ENCODE results near the gene LPP. TPM values are rescaled to one million over a fixed set of nuclear protein-coding genes. Genes with fewer than 3 reads are reported as not detected.

The LPP gene
- total RNA-seq, 1 experiment from 2014 or later = 20.4 TPM

DNA sequence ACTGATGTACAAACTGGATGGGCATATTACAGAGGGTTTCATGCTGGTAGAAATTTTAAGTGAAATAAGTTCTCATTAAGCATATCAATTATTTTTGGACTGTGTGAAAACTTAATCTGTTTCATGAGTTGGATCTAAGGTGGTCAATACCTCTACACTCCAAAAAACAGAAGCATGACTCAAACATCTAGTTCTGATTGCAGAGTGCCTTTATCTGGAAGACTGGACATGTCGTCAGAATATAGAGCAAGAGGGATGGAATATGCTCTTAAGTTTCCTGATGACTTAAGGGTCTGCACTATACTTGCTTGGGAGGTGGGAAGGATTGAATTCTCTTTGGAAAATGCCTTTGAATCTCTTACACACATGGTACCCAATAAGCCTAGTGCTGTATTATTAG is 138.3 kb downstream of the LPP start:
- intact Hi-C loops (cut with micrococcal nuclease) = no loop called here
- Histone ChIP-seq H3K4me3 (ENCODE audit: low read length) (no peak overlapping the region), H3K9me3 (ENCODE audit: low read length) (no peaks in the 10 kb centered on the region), H3K27me3 (ENCODE audit: low read length) (no peaks in the 10 kb centered on the region), H3K4me1 (ENCODE audit: insufficient read depth, low read length) (peaks cover 35% of the 10 kb centered on the region), H3K9ac (ENCODE audit: low read length) (no peak overlapping the region), H3K36me3 (ENCODE audit: low read depth, low read length) (no peaks in the 10 kb centered on the region), H3K4me2 (ENCODE audit: low read length) (no peak overlapping the region), H2AFZ (ENCODE audit: low read length) (no peak overlapping the region), H4K20me1 (ENCODE audit: low read length) (no peaks in the 10 kb centered on the region), H3K9me2 (replicated peaks; ENCODE audit: low read length) (no peaks in the 10 kb centered on the region), H3K79me2 (ENCODE audit: low read length) (peaks cover 39% of the 10 kb centered on the region), H3F3A (ENCODE audit: low read length, unreplicated experiment) (peaks cover 8% of the 10 kb centered on the region), H3K27ac (ENCODE audit: low read length) (no peak overlapping the region)
- TF ChIP-seq, protein P1, sequence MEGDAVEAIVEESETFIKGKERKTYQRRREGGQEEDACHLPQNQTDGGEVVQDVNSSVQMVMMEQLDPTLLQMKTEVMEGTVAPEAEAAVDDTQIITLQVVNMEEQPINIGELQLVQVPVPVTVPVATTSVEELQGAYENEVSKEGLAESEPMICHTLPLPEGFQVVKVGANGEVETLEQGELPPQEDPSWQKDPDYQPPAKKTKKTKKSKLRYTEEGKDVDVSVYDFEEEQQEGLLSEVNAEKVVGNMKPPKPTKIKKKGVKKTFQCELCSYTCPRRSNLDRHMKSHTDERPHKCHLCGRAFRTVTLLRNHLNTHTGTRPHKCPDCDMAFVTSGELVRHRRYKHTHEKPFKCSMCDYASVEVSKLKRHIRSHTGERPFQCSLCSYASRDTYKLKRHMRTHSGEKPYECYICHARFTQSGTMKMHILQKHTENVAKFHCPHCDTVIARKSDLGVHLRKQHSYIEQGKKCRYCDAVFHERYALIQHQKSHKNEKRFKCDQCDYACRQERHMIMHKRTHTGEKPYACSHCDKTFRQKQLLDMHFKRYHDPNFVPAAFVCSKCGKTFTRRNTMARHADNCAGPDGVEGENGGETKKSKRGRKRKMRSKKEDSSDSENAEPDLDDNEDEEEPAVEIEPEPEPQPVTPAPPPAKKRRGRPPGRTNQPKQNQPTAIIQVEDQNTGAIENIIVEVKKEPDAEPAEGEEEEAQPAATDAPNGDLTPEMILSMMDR (conservative IDR thresholded peaks at IDR 0.05; ENCODE audit: low read depth, low read length) = no peak
- no peak for TF ChIP-seq EZH2 (IDR thresholded peaks at IDR 0.05; ENCODE audit: low read length, unreplicated experiment)
- no peak for ATAC-seq
- DNase-seq = no peak
- ChIA-PET CTCF (no interaction called here), POLR2A (ENCODE audit: unreplicated experiment) (no interaction called here)
- BruUV-seq (replicated peaks) = no TSS peak

DNA sequence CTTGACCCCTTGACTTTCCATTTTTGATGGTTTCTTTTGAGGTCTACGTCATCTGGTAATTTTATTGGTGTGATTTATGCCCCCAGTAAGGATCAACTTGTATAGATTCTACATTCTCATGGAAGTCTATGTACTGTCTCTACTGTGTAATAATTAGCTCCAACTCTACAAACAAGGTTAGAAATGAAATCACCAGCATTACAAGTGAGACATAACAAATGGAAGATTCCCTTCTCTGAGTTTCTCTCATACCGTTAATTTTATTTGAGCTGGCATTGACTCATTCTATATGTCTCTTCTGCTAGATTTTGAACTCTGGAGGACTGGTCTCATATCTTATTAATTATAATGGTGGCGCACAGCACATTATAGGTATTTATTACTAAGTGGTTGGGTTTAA is 138.9 kb downstream of the LPP start:
- Histone ChIP-seq H3K9ac (ENCODE audit: low read length) (no peak overlapping the region), H3F3A (ENCODE audit: low read length, unreplicated experiment) (peaks cover 9% of the 10 kb centered on the region), H3K27ac (ENCODE audit: low read length) (no peak overlapping the region), H3K79me2 (ENCODE audit: low read length) (peaks cover 33% of the 10 kb centered on the region), H3K36me3 (ENCODE audit: low read depth, low read length) (no peaks in the 10 kb centered on the region), H3K4me1 (ENCODE audit: insufficient read depth, low read length) (peaks cover 41% of the 10 kb centered on the region), H3K4me2 (ENCODE audit: low read length) (no peak overlapping the region), H4K20me1 (ENCODE audit: low read length) (no peaks in the 10 kb centered on the region), H3K27me3 (ENCODE audit: low read length) (no peaks in the 10 kb centered on the region), H3K4me3 (ENCODE audit: low read length) (no peak overlapping the region), H3K9me2 (replicated peaks; ENCODE audit: low read length) (no peaks in the 10 kb centered on the region), H3K9me3 (ENCODE audit: low read length) (no peaks in the 10 kb centered on the region), H2AFZ (ENCODE audit: low read length) (no peak overlapping the region)
- POLR2A ChIA-PET (ENCODE audit: unreplicated experiment) = no interaction called here
- no TSS peak for BruUV-seq (replicated peaks)
- DNase-seq = no peak
- CTCF ChIA-PET = no interaction called here
- intact Hi-C loops (cut with micrococcal nuclease) = no loop called here
- no peak for TF ChIP-seq EZH2 (IDR thresholded peaks at IDR 0.05; ENCODE audit: low read length, unreplicated experiment)
- no peak for TF ChIP-seq EZH2phosphoT487 (IDR thresholded peaks at IDR 0.05; ENCODE audit: borderline replicate concordance, low read length)
- TF ChIP-seq, protein P1 (conservative IDR thresholded peaks at IDR 0.05; ENCODE audit: low read depth, low read length) = no peak
- ATAC-seq = no peak

DNA sequence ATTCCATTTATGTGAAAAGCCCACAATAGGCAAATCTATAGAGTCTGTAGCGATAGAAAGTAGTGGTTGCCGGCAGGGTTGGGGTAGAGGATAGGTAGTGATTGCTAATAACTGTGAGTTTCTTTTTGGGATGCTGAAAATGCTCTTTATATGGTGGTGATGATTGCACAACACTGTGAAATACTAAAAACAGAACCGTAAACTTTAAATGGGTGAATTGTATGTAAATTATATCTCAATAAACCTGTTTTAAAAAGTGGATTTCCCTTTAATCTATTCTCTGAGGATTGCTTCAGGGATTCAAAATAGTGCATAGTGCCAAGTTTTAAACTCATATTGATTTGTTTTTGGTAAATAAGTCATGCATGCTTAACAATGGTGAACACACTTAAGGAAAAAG is 140.2 kb downstream of the LPP start:
- Histone ChIP-seq H3K27ac (ENCODE audit: low read length) (peak overlapping the region; percentile 85), H4K20me1 (ENCODE audit: low read length) (no peaks in the 10 kb centered on the region), H3K36me3 (ENCODE audit: low read depth, low read length) (no peaks in the 10 kb centered on the region), H3K9me3 (ENCODE audit: low read length) (no peaks in the 10 kb centered on the region), H3K27me3 (ENCODE audit: low read length) (no peaks in the 10 kb centered on the region), H2AFZ (ENCODE audit: low read length) (no peak overlapping the region), H3K79me2 (ENCODE audit: low read length) (peaks cover 28% of the 10 kb centered on the region), H3F3A (ENCODE audit: low read length, unreplicated experiment) (peaks cover 9% of the 10 kb centered on the region), H3K9me2 (replicated peaks; ENCODE audit: low read length) (no peaks in the 10 kb centered on the region), H3K4me2 (ENCODE audit: low read length) (peak overlapping the region; percentile 72), H3K4me1 (ENCODE audit: insufficient read depth, low read length) (peaks cover 54% of the 10 kb centered on the region), H3K4me3 (ENCODE audit: low read length) (no peak overlapping the region; the same call in 1 of the 2 replicates), H3K9ac (ENCODE audit: low read length) (peak overlapping the region; percentile 58)
- DNase-seq = no peak
- no TSS peak for BruUV-seq (replicated peaks)
- ChIA-PET CTCF (interaction anchor here (1.3 kb wide), 1 partner anchor 553 kb away, joined by 11 read pairs; no protein-coding TSS in a partner anchor), POLR2A (ENCODE audit: unreplicated experiment) (interaction anchor here (0.6 to 1.3 kb wide), 3 partner anchors 22 to 552 kb away, joined by 3 read pairs; no protein-coding TSS in a partner anchor)
- intact Hi-C loops (cut with micrococcal nuclease) = no loop called here
- ATAC-seq = no peak
- TF ChIP-seq, protein P1 (conservative IDR thresholded peaks at IDR 0.05; ENCODE audit: low read depth, low read length) = no peak
- TF ChIP-seq EZH2 (IDR thresholded peaks at IDR 0.05; ENCODE audit: low read length, unreplicated experiment) (no peak), EZH2phosphoT487 (IDR thresholded peaks at IDR 0.05; ENCODE audit: borderline replicate concordance, low read length) (no peak)

Data from PC-3 (cell line).